SKM-1 treated with dmso at 0.1 percent for 144 hours (cell line): ENCODE data around the gene ELOVL1.
"Not testable (repeated sequence)": the region's sequence is repeated elsewhere in the genome, so short reads cannot be mapped to it uniquely, and the experiment has no call there.

Source experiments
- DNase-seq: peaks from one replicate; lab custom pipeline; 2025; ENCODE audit not compliant: unreplicated experiment; lab: John Stamatoyannopoulos, UW

The ELOVL1 gene

DNA sequence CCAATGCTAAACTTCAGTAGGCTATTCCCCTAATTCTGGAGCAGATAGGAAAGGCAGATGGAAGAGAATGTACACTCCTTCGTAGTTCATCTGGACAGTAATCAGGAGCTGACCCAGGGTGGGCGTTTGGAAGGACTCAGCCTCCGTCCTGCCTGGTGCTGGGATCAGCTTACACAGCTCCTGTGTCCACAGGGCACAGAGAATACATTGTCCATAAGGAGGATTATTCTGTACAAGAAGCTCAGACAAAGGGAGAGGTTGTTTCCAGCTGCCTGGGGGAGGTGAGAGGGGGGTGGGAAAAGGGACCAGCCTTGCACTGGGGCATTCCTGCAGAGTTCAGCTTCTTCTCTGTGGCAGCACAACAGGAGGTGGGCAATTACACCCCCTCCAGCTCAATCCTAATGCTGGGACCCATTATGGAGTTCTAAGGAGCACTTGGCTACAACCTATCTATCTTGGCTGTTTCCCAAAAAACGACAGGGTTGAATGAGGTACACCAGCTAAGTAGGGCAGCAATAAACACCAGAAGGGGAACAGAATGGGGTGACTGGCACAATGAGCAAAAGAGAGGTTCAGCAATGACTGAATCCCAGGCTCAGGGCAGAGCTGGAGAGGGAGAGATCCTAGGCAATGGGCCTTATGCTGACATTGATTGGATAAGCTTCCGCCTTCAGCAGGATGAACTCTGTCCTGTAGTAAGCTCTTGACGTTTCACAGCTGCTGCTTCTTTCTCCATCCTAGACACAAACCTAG is 14.4 kb upstream of the ELOVL1 start:
- no peak for DNase-seq

DNA sequence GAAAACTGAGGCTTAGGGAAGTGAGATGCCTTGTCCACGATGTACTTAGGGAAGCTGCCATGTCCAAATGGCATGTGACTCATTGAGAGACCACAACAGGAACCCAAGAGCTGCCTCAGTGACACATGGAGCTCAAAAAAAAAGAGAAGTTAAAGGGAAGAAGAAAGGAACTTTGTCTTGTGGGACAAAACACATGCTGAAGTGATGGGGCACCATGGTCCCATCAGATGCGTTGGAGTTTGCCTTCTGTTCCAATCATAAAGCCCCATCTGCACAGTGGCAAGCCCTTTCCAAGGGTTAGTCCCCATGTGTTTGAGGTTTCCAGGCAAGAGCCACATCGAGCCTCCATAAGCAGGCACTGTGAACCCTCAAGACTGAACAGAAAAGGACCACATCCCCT is 13.8 kb upstream of the ELOVL1 start:
- DNase-seq = peak; percentile 70

DNA sequence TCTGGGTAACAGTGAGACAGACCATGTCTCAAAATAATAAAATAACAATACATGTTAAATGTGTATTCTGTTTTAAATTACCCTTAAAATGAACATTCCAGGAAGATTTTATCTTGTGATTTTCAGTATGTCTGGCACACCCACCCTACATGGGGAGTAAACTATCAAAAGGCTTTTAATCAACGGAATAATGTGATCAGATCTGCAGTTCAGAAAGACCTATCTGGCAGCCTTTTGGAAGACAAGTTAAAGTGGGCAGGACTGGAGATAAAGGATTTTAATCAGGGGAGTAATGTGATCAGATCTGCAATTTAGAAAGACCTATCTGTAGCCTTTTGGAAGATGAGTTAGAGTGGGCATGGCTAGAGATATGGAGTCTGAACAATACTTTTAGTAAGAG is 11.7 kb upstream of the ELOVL1 start:
- DNase-seq = no peak

DNA sequence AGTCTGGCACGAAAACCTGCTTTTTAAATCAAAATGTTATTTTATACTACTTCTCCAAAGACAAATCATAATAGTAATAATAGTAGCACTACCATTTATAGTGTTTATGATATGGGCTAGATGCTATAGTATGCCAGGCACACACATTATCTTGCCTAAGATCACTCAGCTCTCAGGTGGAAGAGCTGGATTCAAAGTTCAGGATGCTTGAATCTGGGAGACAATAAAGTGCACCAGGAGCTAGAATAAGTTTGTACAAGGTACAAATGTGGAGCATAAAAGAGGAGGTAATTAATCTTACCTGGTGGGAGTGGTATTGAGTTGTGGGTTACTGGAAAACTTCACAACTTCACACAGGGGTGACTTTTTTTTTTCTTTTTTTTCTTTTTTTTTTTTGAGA is 10.0 kb upstream of the ELOVL1 start:
- no peak for DNase-seq

DNA sequence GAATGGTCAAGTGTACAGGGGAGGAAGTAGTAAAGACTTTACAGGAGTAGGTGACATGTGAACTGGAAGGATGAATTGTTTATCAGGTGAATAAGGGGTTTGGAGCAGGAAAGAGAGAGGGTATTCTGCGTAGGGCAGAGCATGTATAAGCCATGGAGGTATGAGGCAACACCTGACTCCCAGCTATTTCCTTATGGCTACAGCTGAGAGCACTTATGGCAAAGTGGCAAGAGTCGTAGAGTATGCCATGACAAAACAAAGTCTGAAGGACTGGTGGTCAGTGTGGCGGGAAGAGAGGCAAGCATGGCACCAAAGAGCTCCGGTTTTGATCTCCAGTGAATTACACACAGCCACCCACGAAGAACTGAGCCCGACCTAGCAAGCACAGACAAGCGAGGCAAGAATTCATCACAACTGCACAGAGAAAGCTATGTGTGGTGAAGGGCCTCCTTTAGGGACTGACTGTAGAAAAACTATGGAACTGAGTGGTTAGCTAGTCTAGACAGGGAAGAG is 9.0 kb upstream of the ELOVL1 start:
- no peak for DNase-seq

DNA sequence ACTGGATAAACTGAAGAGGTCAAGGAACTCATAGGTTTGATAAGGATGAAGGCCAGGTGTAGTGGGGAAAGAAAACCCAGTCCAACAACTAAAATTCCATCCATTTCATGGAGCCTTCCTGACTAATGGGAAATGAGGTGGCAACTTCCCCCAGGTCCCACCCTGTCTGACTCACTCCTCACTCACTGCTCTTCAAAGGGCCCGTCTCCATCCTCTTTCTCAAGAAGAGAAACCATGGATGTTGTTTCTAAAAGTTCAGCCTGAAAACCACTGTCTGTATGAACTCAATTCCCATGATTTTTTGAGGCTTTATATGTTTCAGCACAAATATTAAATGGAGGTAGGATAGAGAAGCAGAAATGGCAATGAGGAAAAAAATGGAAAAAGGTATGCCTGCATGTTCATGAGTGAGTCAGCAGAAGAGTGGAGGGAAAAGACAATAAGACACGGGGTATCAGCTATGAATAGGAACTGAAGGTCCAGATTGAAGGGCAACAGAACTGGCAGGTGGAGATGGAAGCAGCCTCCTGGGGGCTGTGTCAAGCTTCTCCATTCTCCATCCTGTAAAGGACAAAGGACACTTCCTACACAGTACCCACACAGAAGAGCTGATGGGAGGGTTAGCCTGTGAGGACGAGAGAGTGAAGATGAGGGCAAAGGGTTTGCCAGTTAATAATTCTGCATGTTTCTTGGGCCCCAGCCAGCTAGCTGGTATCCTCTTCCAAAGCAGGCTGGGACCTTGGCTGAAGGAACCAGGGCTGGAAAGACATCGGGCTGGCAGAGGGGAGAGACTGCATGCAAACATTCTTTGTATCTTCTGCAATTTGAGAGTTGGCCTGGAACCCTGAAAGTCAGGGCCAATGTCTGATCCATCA is 5.5 kb upstream of the ELOVL1 start:
- no peak for DNase-seq

DNA sequence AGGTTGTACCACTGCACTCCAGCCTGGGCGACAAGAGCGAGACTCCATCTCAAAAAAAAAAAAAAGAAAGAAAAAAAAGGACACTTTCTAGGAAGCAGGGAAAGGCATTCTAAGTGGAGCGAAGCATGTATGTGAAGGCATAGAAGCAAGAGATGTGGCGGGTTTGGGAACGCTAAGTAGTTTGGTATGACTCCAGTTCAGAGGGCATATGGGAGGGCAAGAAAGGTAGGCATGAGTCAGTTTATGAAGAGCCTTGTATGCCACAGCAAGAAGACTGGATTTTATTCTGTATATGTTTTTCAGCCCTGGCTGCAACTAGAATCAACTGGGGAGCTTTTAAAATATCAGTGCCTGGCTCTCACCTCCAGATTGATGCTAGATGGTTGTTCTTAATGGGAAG is 4.4 kb upstream of the ELOVL1 start:
- DNase-seq = no peak

DNA sequence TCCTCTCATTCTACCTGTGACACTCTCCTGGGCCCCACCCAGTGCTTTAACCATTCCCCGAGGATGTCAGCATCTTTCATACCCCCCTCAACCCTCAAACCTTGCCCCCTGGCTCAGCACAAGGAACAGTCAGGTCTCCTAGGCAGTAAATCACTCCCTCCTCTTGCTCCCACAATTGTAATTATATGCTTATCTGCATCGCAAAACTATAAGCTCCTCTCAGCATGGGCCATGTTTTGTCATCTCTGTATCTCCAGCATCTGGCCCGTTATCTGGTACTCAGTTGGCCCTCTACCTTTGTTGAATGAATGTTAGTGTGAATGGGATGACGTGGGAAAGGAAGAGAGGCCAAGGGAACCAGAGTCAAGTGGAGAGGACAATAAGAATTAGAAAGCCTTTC is 2.8 kb upstream of the ELOVL1 start:
- DNase-seq = no peak

DNA sequence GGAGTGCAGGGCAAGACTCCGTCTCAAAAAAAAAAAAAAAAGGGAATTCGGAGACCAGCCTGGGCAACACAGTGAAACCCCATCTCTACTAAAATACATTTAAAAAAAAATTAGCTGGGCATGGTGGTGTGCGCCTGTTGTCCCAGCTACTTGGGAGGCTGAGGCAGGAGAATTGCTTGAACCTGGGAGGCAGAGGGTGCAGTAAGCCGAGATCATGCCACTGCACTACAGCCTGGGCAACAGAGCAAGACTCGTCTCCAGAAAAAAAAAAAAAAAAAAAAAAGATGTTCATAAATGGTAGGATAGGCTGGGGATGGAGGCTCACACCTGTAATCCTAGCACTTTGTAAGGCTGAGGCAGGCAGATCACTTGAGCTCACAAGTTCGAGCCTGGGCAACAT is 2.0 kb upstream of the ELOVL1 start:
- not testable (repeated sequence) for DNase-seq

DNA sequence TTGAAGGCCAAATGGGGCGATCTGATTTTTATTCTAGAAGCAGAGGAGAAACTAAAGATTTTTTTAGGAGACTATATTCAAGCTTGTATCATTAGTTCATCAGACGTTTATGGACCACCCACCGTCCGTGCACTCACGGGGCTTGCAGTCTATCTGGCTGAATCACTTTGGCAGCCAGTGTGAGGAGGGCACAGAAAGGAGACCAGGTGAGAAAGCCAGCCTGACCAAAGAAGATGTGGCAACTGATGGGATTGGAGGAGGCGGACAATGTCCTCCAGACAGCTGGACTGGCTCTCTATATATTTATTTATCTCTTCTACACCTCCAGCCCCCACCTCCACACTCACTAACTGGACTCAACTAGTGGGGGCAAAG is 822 bp upstream of the ELOVL1 start:
- no peak for DNase-seq

DNA sequence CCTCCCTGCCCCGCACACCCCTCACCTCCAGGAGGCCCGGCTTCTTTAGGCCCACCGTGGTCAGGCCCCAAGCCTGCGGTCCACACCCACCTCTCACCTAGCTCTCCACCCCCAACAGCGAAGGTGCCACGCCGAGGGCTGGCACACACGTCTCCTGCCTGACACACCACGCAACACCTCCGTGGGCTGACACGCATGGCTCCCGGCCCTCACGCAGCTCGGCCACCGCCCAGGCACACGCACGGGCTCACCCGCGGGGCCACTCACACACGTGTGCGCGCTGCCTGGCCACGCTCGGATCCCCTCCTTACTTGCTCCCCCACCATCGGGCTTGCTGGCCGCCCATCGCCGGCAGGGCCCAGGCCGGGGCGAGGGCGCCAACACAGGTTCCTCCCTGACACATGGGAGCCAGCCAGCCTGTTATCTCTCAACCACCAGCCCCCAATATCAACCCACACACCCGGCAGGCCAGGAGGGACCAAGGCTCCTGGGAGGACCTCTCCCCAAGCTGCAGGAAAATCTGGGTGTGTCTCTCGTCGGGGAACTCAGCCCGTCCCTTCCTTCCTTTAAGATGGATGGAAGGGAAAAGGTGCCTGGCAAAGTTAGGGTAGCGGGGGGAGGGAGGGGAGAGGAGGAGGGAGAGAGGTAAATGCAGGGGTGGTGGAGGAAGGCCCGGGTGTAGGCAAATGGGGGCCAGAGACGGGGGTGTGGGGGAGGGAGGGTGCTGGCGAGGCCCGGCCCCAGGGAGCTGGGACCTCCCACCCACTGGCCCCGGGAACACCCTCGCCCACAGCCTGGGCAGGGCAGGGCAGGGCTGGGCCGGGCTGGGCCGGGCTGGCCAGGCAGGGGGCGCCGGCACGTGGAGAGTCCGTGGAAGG is 546 bp downstream of the ELOVL1 start:
- DNase-seq = no peak

DNA sequence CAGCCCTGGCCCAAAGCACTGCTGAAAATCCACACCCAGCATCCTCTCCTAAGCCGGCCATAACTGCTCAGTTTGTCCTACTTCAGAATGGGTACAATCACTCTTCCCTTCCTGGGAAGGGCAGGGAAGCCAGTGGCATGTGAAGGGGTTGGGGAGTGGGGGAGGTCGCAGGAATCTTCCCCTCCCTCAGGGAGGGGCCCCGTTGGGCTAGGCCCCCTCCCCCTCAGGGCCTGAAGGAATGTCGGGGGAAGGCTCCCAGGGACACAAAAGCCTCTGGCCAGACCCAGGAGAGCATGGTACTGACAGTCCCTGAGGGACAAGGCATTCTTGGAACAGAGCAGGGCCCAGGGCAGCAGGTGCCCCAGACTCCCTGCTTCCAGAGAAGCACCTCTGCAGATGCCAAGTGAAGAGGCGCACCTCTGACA is 1.2 kb downstream of the ELOVL1 start:
- no peak for DNase-seq

DNA sequence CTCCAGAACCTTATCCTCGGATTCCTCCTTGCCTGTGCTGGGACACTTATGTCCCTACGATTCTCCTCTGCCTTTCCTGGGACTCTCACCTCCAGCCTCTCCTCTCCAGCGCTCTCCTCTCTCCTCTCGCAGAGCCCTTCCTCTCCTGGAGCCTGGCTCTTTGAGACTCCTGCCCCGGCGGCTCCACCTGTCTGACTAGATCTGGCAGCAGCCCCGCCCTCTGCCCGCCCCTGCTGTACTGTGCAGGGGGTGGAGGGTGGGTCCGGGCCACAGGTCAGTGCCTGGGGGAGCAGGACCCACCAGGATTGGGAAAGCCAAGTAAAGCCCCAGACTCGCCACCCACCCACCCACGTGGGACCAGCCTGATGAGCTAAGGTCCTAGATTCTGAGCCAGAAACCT is 1.6 kb downstream of the ELOVL1 start:
- no peak for DNase-seq

DNA sequence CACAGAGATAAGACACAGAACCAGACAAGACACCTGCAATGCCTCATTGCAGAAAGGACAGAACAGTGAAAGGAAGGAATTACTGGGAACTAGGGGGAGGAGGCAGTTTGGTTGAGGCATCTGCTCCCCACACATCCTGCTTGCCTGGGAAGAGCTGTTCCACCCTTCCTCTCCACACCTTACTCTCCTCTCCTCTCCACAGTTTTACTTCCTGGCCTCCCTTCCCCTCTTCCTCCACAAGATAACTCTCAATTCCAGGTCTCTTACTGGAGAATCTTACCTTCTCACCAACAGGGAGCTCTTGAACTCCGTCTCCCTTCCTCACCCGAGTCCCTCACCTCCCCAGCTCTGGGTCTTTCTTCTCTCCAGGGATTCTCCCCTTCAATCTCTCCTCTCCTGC is 2.1 kb downstream of the ELOVL1 start:
- DNase-seq = no peak

DNA sequence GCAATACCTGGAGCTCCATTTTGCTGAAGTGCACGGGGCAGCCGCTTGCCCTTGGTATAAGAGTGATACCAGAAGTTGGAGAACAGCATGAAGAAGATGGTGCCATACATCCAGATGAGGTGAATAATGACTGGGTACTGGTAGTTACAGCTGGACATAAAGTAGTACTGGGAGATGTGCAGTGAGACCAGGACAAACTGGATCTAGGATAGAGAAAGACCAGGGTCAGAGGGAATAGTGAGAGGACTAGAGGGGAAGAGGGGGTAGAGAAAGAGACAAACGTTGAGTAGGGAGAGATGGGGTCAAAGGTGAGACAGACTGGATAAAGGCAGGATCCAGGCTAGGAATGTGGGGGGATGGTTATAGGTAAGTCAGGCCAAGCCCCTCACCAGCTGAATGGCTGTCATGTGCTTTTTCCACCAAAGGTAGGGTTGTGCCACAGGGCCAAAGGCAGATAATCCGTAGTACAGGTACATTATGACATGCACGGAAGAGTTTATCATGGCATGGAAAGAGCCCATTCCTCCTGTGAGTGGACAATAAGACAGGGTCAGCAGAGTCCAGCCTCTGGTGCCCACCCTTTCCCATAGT is 3.8 kb downstream of the ELOVL1 start:
- no peak for DNase-seq

DNA sequence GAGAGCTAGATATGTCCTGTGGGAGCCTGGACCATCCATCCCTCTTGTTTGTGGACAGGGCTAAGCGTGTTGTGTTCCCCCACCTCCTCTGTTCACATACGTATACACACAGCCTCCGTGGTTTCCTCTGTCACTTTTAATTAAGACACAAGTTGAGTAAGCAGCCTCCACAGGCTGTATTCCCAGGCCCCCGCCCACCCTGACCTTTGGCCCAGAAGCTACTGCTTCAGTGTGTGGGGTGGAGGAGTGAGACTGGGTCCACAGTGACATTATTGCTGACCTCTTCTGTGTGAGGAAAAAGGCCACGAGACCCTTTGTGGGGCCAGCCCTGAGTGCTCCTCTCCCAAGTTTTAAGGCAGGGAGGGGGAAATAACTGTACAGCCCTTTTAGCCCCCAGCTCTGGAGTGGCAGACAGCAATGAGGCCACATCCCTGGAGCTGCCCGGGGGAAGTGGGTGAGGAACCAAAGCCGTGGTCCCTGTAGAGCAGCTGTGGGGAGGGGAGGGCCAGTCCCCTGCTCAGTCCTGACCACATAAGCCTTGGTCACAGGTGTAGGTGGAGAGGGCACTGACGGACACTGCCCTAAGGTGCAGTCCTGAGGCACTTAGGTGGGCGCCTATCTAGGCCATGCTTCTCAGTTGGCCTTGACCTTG is 4.4 kb downstream of the ELOVL1 start:
- peak; percentile 17 for DNase-seq

DNA sequence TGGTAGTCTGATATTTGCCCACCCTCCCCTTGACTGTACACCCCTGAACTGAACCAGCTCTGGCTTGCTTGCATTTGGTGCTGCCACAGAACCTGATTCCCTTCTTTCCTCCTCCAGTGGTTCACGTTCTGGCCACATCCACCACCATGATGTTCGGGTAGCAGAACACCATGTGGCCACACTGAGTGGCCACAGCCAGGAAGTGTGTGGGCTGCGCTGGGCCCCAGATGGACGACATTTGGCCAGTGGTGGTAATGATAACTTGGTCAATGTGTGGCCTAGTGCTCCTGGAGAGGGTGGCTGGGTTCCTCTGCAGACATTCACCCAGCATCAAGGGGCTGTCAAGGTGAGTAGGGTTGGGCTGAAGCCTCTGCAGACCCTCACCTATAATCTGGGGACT is 7.2 kb downstream of the ELOVL1 start:
- DNase-seq = no peak

DNA sequence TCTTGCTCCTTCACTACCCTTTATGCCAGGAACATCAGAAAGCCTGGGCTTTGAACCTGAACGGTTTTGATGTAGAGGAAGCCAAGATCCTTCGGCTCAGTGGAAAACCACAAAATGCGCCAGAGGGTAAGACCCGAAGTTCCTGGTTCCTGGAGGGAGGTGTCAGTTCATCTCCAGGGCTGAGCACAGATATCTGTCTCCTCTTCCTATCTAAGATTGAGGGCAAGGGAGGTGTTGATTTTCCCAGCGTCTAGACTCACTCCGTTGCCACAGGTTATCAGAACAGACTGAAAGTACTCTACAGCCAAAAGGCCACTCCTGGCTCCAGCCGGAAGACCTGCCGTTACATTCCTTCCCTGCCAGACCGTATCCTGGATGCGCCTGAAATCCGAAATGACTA is 8.1 kb downstream of the ELOVL1 start:
- no peak for DNase-seq

DNA sequence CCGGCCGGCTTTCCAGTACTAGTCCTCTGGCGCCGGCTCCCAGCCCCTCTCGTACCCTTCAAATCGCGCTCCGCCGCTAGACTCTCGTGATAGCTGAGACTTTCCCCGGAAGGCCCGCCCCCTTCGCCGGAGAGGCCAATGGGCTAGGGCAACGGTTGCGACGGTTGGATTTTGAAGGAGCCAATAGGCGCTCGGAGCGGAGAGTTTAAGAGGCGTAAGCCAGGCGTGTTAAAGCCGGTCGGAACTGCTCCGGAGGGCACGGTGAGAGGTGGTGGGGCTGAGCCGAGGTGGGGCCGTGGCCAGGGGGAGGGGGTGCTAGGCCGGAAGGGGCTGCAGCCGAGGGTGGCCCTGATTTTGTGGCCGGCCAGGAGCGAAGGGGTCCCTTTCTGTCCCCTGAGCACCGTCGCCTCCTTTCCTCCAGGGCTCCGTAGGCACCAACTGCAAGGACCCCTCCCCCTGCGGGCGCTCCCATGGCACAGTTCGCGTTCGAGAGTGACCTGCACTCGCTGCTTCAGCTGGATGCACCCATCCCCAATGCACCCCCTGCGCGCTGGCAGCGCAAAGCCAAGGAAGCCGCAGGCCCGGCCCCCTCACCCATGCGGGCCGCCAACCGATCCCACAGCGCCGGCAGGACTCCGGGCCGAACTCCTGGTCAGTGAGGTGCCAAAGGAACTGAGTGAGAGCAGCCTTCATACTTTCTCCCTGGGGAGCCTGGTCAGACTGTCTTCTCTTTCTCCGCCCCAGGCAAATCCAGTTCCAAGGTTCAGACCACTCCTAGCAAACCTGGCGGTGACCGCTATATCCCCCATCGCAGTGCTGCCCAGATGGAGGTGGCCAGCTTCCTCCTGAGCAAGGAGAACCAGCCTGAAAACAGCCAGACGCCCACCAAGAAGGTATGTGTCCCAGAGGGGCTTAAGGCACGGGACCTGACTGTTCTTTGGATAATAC is 8.8 kb downstream of the ELOVL1 start, which contains the start of gene CDC20:
CDC20 (plus strand) TSS at position 236 of the 948 bp plus-strand sequence; CDS start at position 471, 235 bp downstream.
- peak; percentile 97 for DNase-seq
